K562 (cell line): ENCODE data around the gene WASF2. TPM values are rescaled to one million over a fixed set of nuclear protein-coding genes. Genes with fewer than 3 reads are reported as not detected.

Experiments used
- C11orf30 ChIP-seq: fragments of 450-650 bp; IDR thresholded peaks from 2 replicates; pipeline ENCODE4 v1.6.1; 2016; ENCODE audit warnings: low read depth, mild to moderate bottlenecking
- CTBP1 ChIP-seq: fragments of 450-650 bp; IDR thresholded peaks from 2 replicates; pipeline ENCODE4 v1.6.1; 2016; ENCODE audit warnings: borderline replicate concordance
- ELF4 ChIP-seq: fragments of 450-650 bp; formaldehyde crosslinking; IDR thresholded peaks from 2 replicates; pipeline ENCODE4 v1.4.0; 2022; ENCODE audit warnings: missing genetic modification characterization
- ETV1 ChIP-seq: fragments of 450-650 bp; conservative IDR thresholded peaks from 2 replicates; pipeline ENCODE4 v1.6.1; 2016; ENCODE audit warnings: missing genetic modification characterization, control low read depth, low read depth, missing compliant biosample characterization
- MEIS2 ChIP-seq: fragments of 450-650 bp; IDR thresholded peaks from 2 replicates; pipeline ENCODE4 v1.6.1; 2014; ENCODE audit warnings: mild to moderate bottlenecking; ENCODE audit not compliant: partially characterized antibody
- MTF1 ChIP-seq: fragments of 250-450 bp; sonication (Bioruptor Pico); IDR thresholded peaks from 2 replicates; pipeline ENCODE4 v1.9.0; 2021; ENCODE audit warnings: moderate library complexity, mild to moderate bottlenecking, inconsistent platforms, borderline replicate concordance
- ZFP30 ChIP-seq: fragments of 250-450 bp; sonication (Bioruptor Pico); IDR thresholded peaks from 2 replicates; pipeline ENCODE4 v1.8.0; 2022; ENCODE audit warnings: moderate library complexity, mild to moderate bottlenecking, inconsistent platforms, borderline replicate concordance
- ZNF668 ChIP-seq: fragments of 250-450 bp; sonication (Bioruptor Pico); IDR thresholded peaks from 2 replicates; pipeline ENCODE4 v1.8.0; 2022; ENCODE audit warnings: mild to moderate bottlenecking, inconsistent platforms
- ZNF764 ChIP-seq: fragments of 250-450 bp; sonication (Bioruptor Pico); IDR thresholded peaks from 2 replicates; pipeline ENCODE4 v1.4.0; 2020; ENCODE audit warnings: low read depth, mild to moderate bottlenecking, moderate library complexity
- polyA plus RNA-seq, 8 experiments: library from polyadenylated mRNA; depleted of rRNA in 4 of 8; stranded (reverse) in 5 of 8; unstranded in 3 of 8; fragments of >200 nt; fragmentation: Nextera tagmentation in 2 of 8; fragmentation: Illumina TruSeq in 1 of 8; extraction: Ambion mirVana in 2 of 8; extraction: Trizol in 1 of 8; gene quantifications; 2 replicates each; pipeline versions ENCODE4 v1.2.1 to v1.2.3, GENCODE V29; 2011 to 2014; ENCODE audit warnings: inconsistent platforms in 1 of 8, missing spikeins in 1 of 8
- total RNA-seq, 7 experiments: library from RNA; depleted of rRNA in 6 of 7; stranded (reverse); fragments of >200 nt in 6 of 7; fragmentation: Illumina TruSeq in 2 of 7; extraction: Trizol in 2 of 7; gene quantifications; 2 replicates each; pipeline versions ENCODE4 v1.2.1 to v1.2.3, GENCODE V29; 2011 to 2021; ENCODE audit warnings: low replicate concordance in 1 of 7
- TF ChIP-seq, protein P1 (sequence below): fragments of 450-650 bp; IDR thresholded peaks from 2 replicates; pipeline ENCODE4 v1.6.1; 2018; ENCODE audit not compliant: partially characterized antibody
- TF ChIP-seq, protein P2 (sequence below): sonication (generic); formaldehyde crosslinking; IDR thresholded peaks from 2 replicates; pipeline ENCODE4 v1.9.0; 2022; ENCODE audit warnings: mild to moderate bottlenecking, missing genetic modification reagents
- TF ChIP-seq, protein P3 (sequence below): fragments of 450-650 bp; IDR thresholded peaks from 2 replicates; pipeline ENCODE4 v1.6.1; 2016; ENCODE audit warnings: antibody characterized with exemption
- TF ChIP-seq, protein P4 (sequence below): fragments of 250-450 bp; sonication (Bioruptor Pico); IDR thresholded peaks from 2 replicates; pipeline ENCODE4 v1.8.0; 2021; ENCODE audit warnings: mild to moderate bottlenecking, moderate library complexity

Gene WASF2
- total and polyA plus RNA-seq, 9 of the 15 experiments (the other 6 are each of a cell fraction or from before 2014, with no cell fraction given) = 8.2 to 163 (median 31.2) TPM

DNA sequence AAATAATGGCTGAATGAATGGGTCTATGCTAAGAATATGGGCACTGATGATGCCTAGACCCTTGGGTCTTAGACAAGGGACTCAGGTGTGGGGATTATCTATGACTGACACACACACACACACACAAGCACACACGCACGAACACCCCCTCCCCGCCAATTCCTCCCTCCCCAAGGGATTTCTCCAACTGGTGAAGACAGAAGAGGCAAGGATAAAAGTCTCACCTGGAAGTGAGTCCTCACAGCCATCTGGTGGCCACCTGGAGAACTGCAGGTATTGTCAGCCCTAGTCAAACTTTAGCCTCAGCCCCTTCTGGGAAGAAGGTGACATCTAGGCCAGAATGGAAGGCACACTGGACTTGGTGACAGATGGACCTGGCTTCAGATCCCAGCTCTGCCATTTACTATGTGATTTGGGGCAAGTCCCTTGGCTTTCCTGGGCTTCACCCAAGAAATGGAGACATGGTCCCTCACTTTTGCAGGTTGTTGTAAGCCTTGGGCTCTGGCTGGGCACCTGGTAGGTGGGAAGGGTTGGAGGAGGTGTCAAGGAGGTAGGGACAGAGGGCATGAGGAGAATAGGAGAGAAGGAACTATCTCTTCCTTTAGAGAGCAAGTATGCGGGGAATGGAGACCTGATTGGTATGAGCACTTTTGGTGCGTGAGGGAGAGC, 101.5 kb downstream of the WASF2 start (continued):
- TF ChIP-seq, protein P1, sequence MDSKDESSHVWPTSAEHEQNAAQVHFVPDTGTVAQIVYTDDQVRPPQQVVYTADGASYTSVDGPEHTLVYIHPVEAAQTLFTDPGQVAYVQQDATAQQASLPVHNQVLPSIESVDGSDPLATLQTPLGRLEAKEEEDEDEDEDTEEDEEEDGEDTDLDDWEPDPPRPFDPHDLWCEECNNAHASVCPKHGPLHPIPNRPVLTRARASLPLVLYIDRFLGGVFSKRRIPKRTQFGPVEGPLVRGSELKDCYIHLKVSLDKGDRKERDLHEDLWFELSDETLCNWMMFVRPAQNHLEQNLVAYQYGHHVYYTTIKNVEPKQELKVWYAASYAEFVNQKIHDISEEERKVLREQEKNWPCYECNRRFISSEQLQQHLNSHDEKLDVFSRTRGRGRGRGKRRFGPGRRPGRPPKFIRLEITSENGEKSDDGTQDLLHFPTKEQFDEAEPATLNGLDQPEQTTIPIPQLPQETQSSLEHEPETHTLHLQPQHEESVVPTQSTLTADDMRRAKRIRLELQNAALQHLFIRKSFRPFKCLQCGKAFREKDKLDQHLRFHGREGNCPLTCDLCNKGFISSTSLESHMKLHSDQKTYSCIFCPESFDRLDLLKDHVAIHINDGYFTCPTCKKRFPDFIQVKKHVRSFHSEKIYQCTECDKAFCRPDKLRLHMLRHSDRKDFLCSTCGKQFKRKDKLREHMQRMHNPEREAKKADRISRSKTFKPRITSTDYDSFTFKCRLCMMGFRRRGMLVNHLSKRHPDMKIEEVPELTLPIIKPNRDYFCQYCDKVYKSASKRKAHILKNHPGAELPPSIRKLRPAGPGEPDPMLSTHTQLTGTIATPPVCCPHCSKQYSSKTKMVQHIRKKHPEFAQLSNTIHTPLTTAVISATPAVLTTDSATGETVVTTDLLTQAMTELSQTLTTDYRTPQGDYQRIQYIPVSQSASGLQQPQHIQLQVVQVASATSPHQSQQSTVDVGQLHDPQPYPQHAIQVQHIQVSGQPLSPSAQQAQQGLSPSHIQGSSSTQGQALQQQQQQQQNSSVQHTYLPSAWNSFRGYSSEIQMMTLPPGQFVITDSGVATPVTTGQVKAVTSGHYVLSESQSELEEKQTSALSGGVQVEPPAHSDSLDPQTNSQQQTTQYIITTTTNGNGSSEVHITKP = no peak
- TF ChIP-seq, protein P2, sequence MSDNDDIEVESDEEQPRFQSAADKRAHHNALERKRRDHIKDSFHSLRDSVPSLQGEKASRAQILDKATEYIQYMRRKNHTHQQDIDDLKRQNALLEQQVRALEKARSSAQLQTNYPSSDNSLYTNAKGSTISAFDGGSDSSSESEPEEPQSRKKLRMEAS = 0 out of 2 replicates have a peak, but pooled peaks have one; percentile 31
- TF ChIP-seq CTBP1 = peak; percentile 53
- TF ChIP-seq, protein P3, sequence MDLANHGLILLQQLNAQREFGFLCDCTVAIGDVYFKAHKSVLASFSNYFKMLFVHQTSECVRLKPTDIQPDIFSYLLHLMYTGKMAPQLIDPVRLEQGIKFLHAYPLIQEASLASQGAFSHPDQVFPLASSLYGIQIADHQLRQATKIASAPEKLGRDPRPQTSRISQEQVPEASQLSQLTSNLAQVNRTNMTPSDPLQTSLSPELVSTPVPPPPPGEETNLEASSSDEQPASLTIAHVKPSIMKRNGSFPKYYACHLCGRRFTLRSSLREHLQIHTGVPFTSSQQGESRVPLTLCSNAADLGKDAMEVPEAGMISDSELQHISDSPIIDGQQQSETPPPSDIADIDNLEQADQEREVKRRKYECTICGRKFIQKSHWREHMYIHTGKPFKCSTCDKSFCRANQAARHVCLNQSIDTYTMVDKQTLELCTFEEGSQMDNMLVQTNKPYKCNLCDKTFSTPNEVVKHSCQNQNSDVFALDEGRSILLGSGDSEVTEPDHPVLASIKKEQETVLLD = no peak
- TF ChIP-seq MEIS2 = peak; percentile 49
- TF ChIP-seq C11orf30 = no peak
- TF ChIP-seq, protein P4, sequence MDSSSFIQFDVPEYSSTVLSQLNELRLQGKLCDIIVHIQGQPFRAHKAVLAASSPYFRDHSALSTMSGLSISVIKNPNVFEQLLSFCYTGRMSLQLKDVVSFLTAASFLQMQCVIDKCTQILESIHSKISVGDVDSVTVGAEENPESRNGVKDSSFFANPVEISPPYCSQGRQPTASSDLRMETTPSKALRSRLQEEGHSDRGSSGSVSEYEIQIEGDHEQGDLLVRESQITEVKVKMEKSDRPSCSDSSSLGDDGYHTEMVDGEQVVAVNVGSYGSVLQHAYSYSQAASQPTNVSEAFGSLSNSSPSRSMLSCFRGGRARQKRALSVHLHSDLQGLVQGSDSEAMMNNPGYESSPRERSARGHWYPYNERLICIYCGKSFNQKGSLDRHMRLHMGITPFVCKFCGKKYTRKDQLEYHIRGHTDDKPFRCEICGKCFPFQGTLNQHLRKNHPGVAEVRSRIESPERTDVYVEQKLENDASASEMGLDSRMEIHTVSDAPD (CRISPR knock-in tag) = no peak
- no peak for TF ChIP-seq ETV1 (tag)
- TF ChIP-seq ZFP30 (CRISPR knock-in tag) = no peak
- TF ChIP-seq MTF1 (CRISPR knock-in tag) = no peak
- peak; percentile 41; the same call in 1 of the 2 replicates for TF ChIP-seq ELF4 (CRISPR knock-in tag)
- TF ChIP-seq ZNF668 (CRISPR knock-in tag) = no peak
- no peak for TF ChIP-seq ZNF764
